MCF 10A (cell line): Measurements from ENCODE around the gene PTPN23. TPM values are rescaled to one million over a fixed set of nuclear protein-coding genes. Genes with fewer than 3 reads are reported as not detected.
"Not testable (repeated sequence)": the region's sequence is repeated elsewhere in the genome, so short reads cannot be mapped to it uniquely, and the experiment has no call there.

Experiments
- BruUV-seq: library from RNA; stranded (reverse); fragments of 400-500 nt; replicated peaks from 2 replicates; lab custom pipeline; 2021; lab: Mats Ljungman, UMichigan
- CTCF ChIA-PET: fragments of 300-600 bp; sonication (Branson Sonifier 250); formaldehyde crosslinking; extraction: SDS; loops from one replicate; lab custom pipeline; 2021; ENCODE audit warnings: antibody characterized with exemption, inconsistent platforms; lab: Yijun Ruan, JAX
- POLR2A ChIA-PET: fragments of 300-600, 350-650 bp; sonication (Branson Sonifier 250); formaldehyde crosslinking; extraction: SDS; loops from one replicate; lab custom pipeline; 2020; ENCODE audit warnings: antibody characterized with exemption, inconsistent platforms; lab: Yijun Ruan, JAX
- DNase-seq: peaks from one replicate; pipeline ENCODE4 v3.0.0-alpha.2; 2018; ENCODE audit not compliant: unreplicated experiment
- H3K27ac Mint-ChIP-seq: one replicate; pipeline ENCODE4 v1.8.0; 2022; ENCODE audit warnings: mild to moderate bottlenecking, low read depth, mixed read lengths; ENCODE audit not compliant: unreplicated experiment
- H3K27me3 Mint-ChIP-seq: one replicate; pipeline ENCODE4 v1.8.0; 2022; ENCODE audit warnings: mixed read lengths; ENCODE audit not compliant: insufficient read depth, unreplicated experiment
- H3K36me3 Mint-ChIP-seq: one replicate; pipeline ENCODE4 v1.8.0; 2022; ENCODE audit warnings: mild to moderate bottlenecking, moderate library complexity, mixed read lengths; ENCODE audit not compliant: insufficient read depth, unreplicated experiment
- H3K4me1 Mint-ChIP-seq: one replicate; pipeline ENCODE4 v1.8.0; 2022; ENCODE audit warnings: mixed read lengths; ENCODE audit not compliant: insufficient read depth, unreplicated experiment
- H3K4me3 Mint-ChIP-seq: one replicate; pipeline ENCODE4 v1.8.0; 2022; ENCODE audit warnings: mild to moderate bottlenecking, moderate library complexity, mixed read lengths; ENCODE audit not compliant: unreplicated experiment
- H3K9me3 Mint-ChIP-seq: one replicate; pipeline ENCODE4 v1.8.0; 2022; ENCODE audit warnings: mixed read lengths; ENCODE audit not compliant: unreplicated experiment
- CTCF ChIP-seq: fragments of 200-600 bp; IDR thresholded peaks from one replicate; pipeline ENCODE4 v1.8.0; 2022; ENCODE audit warnings: antibody characterized with exemption, mild to moderate bottlenecking; ENCODE audit not compliant: unreplicated experiment
- intact Hi-C: fragments of 100-400 bp; cut with micrococcal nuclease; formaldehyde crosslinking; loops from 2 replicates; pipeline ENCODE4 v1.14.1; 2022
- total RNA-seq: library from RNA; stranded (reverse); gene quantifications from 2 replicates; pipeline ENCODE4 v1.2.3, GENCODE V29; 2022

The PTPN23 gene
- total RNA-seq, 1 experiment from 2014 or later = 44.5 TPM

- ChIA-PET POLR2A (interaction anchor here (0.6 kb wide), 1 partner anchor 28 kb away, joined by 3 read pairs; no protein-coding TSS in a partner anchor), CTCF (no interaction called here)
- no peaks in the 10 kb centered on the region for H3K9me3 Mint-ChIP-seq
Observed at GRCh38 chr3:47348411-47349154, 32.2 kb upstream of the PTPN23 start.

GRCh38 chr3:47355010-47355409 is 25.8 kb upstream of the PTPN23 start:
- BruUV-seq = no TSS peak
- Mint-ChIP-seq H3K27ac (no peak overlapping the region), H3K4me1 (peaks cover 1% of the 10 kb centered on the region)

More at GRCh38 chr3:47348411-47349154, 32.2 kb upstream of the PTPN23 start:
- no peak overlapping the region for H3K27ac Mint-ChIP-seq
- H3K4me3 Mint-ChIP-seq = no peak overlapping the region
- no peak for TF ChIP-seq CTCF
- H3K36me3 Mint-ChIP-seq = peaks cover 15% of the 10 kb centered on the region
- no TSS peak for BruUV-seq
- H3K4me1 Mint-ChIP-seq = peaks cover 10% of the 10 kb centered on the region
- intact Hi-C loops = no loop called here
- DNase-seq = no peak
- no peaks in the 10 kb centered on the region for H3K27me3 Mint-ChIP-seq

GRCh38 chr3:47356201-47356600 is 24.6 kb upstream of the PTPN23 start:
- H3K9me3 Mint-ChIP-seq = peaks cover 10% of the 10 kb centered on the region
- no peak for TF ChIP-seq CTCF
- ChIA-PET CTCF (no interaction called here), POLR2A (no interaction called here)
- peaks cover 6% of the 10 kb centered on the region for H3K4me1 Mint-ChIP-seq
- H3K4me3 Mint-ChIP-seq = no peak overlapping the region
- H3K36me3 Mint-ChIP-seq = peaks cover 13% of the 10 kb centered on the region
- DNase-seq = no peak
- no TSS peak for BruUV-seq
- no peaks in the 10 kb centered on the region for H3K27me3 Mint-ChIP-seq
- intact Hi-C loops = no loop called here
- no peak overlapping the region for H3K27ac Mint-ChIP-seq

More at GRCh38 chr3:47355010-47355409, 25.8 kb upstream of the PTPN23 start:
- POLR2A ChIA-PET = no interaction called here
- CTCF ChIA-PET = no interaction called here
- Mint-ChIP-seq H3K9me3 (peaks cover 4% of the 10 kb centered on the region), H3K27me3 (no peaks in the 10 kb centered on the region), H3K4me3 (no peak overlapping the region), H3K36me3 (peaks cover 5% of the 10 kb centered on the region)
- intact Hi-C loops = no loop called here
- no peak for DNase-seq
- TF ChIP-seq CTCF = no peak

- H3K4me1 Mint-ChIP-seq = peaks cover 6% of the 10 kb centered on the region
- H3K27ac Mint-ChIP-seq = no peak overlapping the region
- H3K27me3 Mint-ChIP-seq = no peaks in the 10 kb centered on the region
- DNase-seq = no peak
- ChIA-PET POLR2A (interaction anchor here (0.6 kb wide), 1 partner anchor 194 kb away, joined by 3 read pairs; no protein-coding TSS in a partner anchor), CTCF (interaction anchor here (0.7 to 1.2 kb wide), 2 partner anchors 11 to 424 kb away, joined by 3 to 4 read pairs; no protein-coding TSS in a partner anchor)
- intact Hi-C loops = no loop called here
- peaks cover 10% of the 10 kb centered on the region for H3K9me3 Mint-ChIP-seq
- BruUV-seq = no TSS peak
- TF ChIP-seq CTCF = no peak
- no peak overlapping the region for H3K4me3 Mint-ChIP-seq
- peaks cover 13% of the 10 kb centered on the region for H3K36me3 Mint-ChIP-seq
Observed at GRCh38 chr3:47359323-47359722, 21.5 kb upstream of the PTPN23 start.

GRCh38 chr3:47360110-47360517 is 20.7 kb upstream of the PTPN23 start:
- peaks cover 13% of the 10 kb centered on the region for H3K36me3 Mint-ChIP-seq
- H3K27me3 Mint-ChIP-seq, BruUV-seq, POLR2A ChIA-PET, H3K4me3 Mint-ChIP-seq, H3K9me3 Mint-ChIP-seq, H3K4me1 Mint-ChIP-seq: not testable (repeated sequence)
- intact Hi-C loops = loop anchor here (1.0 kb wide), 1 partner anchor 20 kb away; no protein-coding TSS in a partner anchor
- CTCF ChIA-PET = interaction anchor here (0.6 kb wide), 2 partner anchors 36 to 642 kb away, joined by 3 to 4 read pairs; no protein-coding TSS in a partner anchor
- H3K27ac Mint-ChIP-seq = peak overlapping the region; percentile 17
- DNase-seq = peak; percentile 60
